GM19025 (cell line): ENCODE results near the gene BBLN.

Experiments
- ATAC-seq: cut with Tn5 transposase; IDR thresholded peaks from one replicate; pipeline ENCODE4 v1.9.1; 2021; ENCODE audit warnings: mild to moderate bottlenecking, low read depth, moderate library complexity; ENCODE audit not compliant: unreplicated experiment

Gene BBLN

GRCh38 chr9:128143525-128144238, 16.4 kb upstream of the BBLN start:
- ATAC-seq, result no peak

DNA sequence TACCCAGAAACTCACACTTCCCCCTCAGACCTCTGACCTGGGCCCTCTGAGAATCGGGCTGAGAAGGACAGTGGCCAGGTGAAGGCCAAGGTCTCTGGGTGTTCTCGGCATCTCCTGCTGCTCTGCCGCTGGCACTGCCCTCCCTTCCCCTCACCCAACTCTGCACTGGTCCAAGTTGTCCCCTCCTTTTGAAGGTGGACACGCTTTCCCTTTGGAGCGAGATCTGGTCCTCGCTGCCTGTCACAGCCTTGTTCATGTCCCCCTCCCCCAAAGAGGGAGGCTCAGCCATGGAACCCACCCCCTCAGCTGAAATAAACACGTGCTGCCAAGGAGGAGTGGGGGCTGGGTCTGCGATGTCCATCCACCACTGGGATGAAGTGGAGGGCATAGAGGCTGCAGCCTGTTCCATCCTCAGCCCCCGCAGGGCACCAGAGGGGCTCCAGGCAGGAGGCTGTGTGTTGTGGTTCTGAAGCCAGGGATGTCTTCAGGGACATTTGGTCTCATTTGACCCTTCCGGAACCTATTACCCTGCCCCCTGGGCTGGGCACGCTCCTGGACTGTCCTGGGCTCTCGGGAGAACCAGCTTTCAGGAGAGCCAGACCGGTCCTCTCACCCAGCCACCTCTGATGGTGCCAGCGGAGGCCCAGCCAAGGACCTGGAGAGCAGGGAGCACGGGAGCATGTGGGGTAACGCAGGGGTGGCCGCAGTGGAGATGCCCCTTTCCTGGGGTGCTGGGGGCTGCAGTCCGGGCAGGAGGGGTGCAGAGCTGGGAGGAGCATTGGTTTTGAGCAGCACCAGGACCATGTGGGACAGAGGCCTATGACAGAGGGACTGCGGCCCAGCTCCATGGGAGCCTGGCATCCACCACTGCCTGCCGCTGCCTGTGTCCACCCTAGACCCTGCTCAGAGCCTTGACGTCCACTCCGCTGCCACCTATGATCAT, 15.6 kb upstream of the BBLN start:
- ATAC-seq, result no peak

- no peak for ATAC-seq
Observed at GRCh38 chr9:128145536-128145935, 14.5 kb upstream of the BBLN start.

DNA sequence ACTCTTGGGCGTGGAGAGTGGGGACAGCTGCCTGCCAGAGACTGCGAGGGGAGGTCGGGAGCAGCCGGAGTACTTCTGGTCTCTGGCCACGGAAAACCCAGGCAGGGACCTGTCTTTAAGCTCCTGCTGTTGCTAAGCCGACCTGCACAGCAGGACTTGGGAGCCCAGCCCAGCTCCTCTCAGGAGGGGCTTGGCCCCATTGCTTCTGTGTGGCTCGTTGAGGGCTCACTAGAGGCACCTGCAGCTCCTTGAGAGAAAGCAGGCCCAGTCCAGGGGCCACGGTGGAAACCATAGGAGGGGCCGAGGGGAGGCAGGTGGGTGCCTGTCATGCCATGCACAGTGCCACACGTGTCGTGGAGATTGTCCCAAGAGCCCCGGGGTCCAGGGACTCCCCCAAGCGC, 14.1 kb upstream of the BBLN start:
- no peak for ATAC-seq

DNA sequence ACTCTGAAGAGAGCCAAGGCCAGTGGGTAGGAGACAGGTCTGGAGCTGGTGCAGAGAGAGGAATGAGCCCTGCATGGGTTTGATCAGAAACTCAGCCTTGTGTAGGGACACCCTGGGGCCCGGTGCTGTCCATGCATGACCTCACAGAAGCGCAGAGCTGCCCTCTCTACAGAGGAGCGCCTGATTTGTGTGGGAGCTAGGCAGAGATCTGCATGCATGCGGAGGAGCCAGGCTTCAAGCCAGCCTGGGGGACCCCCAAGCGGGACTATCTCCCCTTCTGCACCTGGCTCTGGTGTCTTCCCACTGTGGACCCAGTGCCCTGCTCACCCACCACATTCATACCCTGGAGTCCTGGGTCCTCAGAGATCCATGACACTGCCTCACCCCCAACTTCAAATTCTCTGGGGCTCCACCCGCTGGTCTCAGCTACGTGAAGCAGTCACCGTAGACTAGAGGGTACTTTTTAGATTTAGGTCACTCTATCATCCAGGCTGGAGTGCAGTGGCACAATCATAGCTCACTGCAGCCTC, 13.4 kb upstream of the BBLN start:
- no peak for ATAC-seq

- ATAC-seq, result no peak
Observed at GRCh38 chr9:128148509-128149000, 11.5 kb upstream of the BBLN start.

GRCh38 chr9:128149001-128149701, 10.9 kb upstream of the BBLN start, which contains the start of gene LCN2:
TSS of gene LCN2 (plus strand) at chr9:128149453. CDS start at chr9:128149526, 73 bp downstream.
- ATAC-seq, result no peak

DNA sequence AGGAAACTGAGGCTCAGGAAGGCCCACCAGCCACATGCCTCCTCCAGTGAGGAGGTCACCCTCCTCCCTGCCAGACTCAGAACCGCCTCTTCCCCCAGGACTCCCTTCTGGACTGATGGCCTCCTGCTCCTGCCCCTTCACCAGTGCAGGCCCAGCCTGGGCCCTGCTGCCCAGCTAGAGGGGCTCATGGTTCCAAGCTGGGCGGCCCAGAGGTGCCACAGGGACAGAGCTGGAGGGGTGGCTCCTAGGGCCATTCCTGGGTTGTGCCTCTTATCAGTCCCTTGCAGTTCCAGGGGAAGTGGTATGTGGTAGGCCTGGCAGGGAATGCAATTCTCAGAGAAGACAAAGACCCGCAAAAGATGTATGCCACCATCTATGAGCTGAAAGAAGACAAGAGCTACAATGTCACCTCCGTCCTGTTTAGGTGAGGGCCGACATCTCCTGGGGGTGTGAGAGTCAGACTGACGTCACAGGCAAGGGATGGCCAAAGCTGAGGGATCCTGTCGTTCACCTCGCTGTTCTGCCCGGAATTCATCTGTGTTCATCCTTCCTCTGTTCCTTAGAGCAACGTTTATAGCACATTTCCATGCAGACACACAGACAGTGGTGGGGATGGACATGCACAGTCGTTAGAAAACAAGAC, 10.0 kb upstream of the BBLN start:
- ATAC-seq, result no peak

DNA sequence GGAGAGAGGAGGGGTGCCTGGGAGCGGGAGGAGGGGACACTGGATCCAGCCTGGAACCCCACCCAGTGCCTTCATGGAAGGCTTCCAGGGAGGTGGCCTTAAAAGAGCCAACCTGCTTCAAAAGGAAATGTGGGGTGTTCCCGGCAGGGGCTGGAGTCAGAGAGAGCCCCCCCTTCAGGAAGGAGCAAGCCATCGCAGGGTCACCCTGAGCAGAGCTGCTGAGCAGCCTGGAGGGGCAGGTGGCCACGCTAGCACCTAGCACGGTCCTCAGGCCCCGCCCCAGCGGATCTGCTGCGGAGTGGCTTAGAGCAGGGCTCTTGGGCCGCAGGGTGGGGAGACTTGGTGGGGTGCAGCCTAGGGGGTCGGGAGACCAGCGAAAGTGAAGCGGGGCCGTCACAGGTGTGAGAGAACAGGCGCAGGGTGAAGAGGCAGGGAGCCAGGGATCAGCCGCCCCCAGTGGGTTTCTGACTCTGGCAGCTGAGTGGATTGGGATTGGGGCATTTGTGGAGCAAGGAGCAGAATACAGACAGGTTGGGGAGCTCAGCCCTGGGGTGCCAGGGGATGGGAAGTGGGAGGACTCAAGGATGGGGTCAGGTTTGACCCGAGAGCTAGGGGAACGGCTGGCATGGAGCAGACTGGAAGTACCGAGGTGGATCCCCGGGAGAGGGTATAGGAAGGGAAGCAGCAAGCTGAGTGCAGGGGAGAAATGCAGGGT, 9.3 kb upstream of the BBLN start:
- no peak for ATAC-seq

DNA sequence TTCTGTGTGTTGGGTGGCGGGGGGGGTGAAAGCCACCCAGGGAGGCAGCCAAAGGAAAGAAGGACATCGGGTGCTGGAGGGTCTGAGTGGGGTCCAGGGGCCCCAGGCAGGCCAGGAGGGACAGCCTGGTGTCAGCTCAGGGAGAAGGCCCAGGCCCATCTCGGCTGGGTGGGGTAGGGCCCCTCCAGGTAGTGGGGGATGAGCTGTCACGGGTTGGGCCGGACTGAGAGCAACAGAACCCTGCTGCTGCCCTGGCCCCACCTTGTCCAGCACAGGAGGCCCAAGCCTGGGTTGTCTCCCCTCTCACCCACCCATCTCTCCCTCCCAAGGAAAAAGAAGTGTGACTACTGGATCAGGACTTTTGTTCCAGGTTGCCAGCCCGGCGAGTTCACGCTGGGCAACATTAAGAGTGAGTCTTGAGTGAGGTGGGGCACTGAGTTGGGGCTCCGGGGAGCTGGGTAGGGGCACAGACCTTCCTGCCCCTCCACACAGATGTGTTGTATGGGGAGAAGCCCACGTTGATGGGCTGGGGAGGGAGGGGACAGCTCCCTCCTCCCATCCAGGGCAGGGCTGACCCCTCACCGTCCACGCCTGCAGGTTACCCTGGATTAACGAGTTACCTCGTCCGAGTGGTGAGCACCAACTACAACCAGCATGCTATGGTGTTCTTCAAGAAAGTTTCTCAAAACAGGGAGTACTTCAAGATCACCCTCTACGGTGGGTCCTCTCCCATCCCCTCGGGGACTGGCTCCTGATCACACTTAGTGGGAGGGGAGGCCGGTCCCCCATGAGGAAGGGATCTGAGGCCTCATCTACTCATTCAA, 8.5 kb upstream of the BBLN start:
- ATAC-seq, result no peak

- ATAC-seq, result no peak
Observed at GRCh38 chr9:128152133-128153059, 7.7 kb upstream of the BBLN start.

DNA sequence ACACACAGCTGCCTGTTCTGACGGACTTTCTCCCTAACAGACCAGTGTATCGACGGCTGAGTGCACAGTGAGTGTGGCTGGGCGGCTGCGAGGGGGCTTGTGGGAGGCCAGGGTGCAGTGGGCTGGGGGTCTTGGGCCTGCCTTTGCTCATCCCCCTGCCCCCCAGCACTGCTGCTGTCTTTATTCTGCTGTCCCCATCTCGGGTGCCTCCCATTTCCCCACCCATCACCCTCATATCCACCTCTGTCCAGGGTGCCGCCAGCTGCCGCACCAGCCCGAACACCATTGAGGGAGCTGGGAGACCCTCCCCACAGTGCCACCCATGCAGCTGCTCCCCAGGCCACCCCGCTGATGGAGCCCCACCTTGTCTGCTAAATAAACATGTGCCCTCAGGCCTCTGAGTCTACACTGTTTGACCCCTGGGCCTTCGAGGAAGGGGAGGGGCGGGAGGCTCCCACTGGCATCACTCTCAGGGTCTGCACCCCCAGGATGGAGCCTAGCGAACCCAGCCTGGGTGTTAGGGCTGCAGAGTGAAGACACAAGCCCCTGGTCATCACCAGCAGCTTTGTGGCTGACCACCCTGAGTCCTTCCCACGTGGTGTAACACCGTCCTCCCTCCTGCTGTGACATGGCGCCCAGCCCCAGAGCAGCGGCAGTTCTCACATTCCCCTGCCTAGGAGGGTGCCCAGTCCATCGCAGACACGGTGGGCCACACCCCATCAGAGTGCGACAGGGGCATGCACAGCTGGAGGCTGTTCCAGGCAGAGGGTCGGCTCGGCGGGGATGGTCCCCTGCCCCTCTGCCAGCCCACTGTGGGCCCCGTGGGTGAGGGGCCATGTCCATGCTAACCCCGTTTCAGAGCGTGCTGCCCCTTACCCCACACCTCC, 6.8 kb upstream of the BBLN start:
- ATAC-seq, result no peak

DNA sequence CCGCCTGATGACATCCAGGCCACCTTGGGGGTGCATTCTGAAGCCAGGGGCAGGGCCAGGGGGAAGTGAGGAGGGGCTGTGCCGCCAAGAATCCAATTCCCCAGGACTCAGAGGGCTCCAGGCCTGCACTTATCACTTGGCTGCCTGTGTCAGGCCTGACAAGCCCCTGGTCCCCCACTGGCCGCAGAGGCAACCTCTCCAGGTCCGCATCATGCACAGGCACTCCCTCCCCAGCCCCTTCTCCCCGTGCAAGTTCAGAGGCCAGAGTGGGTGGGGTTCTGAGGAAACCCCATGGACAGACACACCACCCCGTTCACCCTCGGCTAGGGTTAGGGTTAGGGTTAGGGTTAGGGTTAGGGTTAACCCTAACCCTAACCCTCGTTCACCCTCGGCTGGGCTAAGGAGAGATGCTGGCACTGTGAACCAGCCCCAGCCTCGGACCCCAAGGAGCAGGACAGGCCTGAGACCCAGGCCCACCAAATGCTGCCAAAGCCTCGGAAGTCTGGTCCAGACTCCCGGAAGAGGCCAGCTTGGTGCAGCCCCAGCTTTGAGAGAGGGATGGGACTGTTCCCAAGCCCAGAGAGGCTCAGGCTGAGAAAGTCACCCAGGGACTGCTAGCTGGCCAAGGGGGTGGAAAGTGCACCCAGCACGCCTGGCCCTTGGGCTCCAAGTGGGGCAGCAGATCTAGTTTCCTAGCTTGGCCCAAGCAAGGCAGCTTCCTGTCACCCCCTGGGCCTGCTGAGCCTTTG, 5.9 kb upstream of the BBLN start:
- no peak for ATAC-seq

- ATAC-seq, result no peak
Observed at GRCh38 chr9:128155736-128156500, 4.1 kb upstream of the BBLN start.

DNA sequence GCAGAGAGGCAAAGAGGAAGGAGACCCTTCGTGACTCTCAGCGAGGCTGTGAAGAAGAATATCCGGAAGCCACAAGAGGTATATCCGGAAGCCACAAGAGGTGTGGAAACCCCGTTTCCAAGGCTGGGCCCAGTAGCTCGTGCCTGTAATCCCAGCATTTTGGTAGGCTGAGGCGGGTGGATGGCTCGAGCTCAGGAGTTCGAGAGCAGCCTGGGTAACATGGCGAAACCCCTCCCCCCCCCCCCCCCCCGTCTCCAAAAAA, 612 bp upstream of the BBLN start:
- no peak for ATAC-seq

GRCh38 chr9:128160603-128160987, 530 bp downstream of the BBLN start:
- ATAC-seq, result no peak
